Erythroblast (primary cell): ENCODE results near the gene TMEM237.

ENCODE experiments used
- GATA1 ChIP-seq: IDR thresholded peaks from 2 replicates; pipeline ENCODE4 v1.6.1; 2011; ENCODE audit warnings: low read depth, mild to moderate bottlenecking, control low read depth, low read length, moderate library complexity
- POLR2A ChIP-seq: IDR thresholded peaks from 2 replicates; pipeline ENCODE4 v1.6.1; 2011; ENCODE audit warnings: mild to moderate bottlenecking, low read length

DNA sequence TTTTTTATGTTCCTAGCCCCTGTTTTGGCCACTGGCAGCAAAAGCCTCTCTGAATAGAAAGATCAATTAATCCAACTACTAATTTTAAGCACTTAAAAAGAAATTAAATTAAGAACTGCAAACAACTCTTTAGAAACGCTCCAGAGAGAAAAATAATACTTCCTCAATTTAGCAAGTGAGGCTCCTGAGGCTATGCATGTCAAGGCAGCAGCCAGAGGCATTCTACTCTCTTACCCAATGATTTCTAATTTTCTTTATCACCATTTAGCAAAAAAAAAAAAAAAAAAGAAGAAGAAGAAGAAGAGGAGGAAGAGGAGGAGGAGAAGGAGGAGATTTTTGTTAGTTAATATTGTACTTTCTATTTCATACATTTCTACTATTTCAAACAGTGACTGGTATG is 68.5 kb downstream of the TMEM237 start:
- TF ChIP-seq POLR2A (no peak), GATA1 (no peak)
